NCI-H1092 (cell line): ENCODE measurements around the gene RBMS1.

ENCODE experiments used
- DNase-seq: peaks from one replicate; lab custom pipeline; 2025; lab: John Stamatoyannopoulos, UW

Gene RBMS1

DNA sequence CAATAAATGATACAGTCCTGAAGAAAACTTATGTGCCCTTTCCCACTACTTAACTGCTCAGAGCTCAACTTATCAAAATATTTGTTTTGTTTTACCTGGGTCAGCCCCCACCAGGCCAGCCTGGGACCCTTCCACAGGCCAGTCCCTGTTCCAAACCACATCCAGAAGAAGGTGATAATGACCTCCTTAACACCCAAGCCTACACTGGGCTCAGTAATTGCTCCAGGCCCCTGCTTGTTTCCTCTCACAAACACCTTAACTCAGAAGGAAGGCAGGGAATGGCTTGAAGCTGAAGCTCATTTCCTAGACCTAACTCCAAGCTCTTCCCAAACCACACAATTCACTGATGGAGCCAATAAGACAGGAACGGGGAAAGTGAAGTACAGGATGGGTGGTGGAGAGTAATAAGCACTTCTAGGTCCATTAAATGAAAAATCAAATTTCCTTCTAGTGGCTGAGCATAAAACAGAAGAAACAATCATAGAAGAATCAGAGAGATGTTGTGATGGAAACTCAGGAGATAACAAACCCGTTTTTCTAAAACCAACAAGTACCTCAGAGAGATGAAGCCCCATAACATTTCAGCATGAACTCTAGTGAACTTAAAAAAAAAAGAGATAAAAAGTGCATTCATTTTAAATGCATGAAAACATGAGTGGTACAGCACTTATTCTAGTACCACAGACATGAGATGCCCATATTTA lies 160.1 kb downstream of the RBMS1 start:
- no peak for DNase-seq

GRCh38 chr2:160332318-160332717 lies 161.3 kb downstream of the RBMS1 start:
- DNase-seq = no peak

DNA sequence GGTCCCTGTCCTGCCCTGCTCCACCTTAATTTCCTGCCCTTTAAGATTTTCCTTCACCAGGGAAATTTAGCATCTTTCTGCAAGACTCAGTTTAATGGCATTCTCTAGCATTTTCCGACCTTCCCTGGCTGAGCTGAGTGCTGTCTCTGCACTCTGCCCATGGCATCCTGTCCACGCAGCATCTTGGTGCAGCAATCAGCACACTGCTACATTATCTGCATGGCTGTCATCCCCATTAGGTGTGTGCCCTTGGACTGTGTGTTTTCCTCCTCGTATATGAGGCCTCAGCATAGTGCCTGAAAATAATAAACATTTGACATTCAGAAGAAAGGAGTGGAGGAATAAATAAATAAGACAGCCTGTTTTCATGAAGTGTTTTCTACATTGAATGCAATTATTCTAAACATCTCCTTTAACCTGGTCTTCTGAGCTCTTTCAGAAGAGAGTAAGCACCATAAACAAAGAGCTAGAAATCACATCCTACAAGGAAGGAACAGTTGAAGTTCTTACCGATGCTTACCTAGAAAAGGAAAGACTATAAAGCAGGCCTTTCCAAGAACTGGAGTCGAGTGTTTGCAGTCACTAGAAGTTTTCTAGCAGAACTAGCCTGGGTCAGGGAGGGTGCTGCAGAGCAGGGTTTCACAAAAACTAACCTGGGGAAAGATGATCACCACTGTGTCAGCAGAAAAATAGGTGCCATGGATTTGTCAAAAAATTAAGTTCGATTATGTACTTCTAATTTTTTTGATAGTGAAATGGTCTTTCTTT lies 162.2 kb downstream of the RBMS1 start:
- no peak for DNase-seq

- DNase-seq = no peak
Measured at GRCh38 chr2:160328811-160329527, 164.6 kb downstream of the RBMS1 start.

- no peak for DNase-seq
Measured at GRCh38 chr2:160326786-160327185, 166.8 kb downstream of the RBMS1 start.

- no peak for DNase-seq
Measured at GRCh38 chr2:160325418-160325817, 168.2 kb downstream of the RBMS1 start.

GRCh38 chr2:160324917-160325316 lies 168.7 kb downstream of the RBMS1 start:
- DNase-seq = no peak

- peak; percentile 18 for DNase-seq
Measured at GRCh38 chr2:160324161-160324800, 169.3 kb downstream of the RBMS1 start.

DNA sequence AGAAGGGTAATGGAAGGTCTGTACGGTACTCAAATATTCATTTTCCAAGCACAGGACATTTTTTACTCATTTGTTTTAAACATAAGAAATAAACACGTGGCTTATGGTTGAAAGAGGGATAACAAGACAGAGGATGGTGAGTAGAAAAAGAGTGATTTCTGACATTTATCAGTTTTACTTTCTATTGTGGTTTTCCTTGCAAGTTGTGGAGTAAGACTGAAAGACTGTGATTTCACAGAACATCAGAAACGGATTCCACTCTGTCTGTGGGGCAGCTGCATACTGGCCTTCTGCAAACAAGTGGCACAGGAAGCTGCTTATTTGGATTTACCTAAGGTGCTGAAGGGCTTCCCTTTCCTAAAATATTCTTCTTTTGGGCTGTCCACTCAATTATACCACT lies 171.3 kb downstream of the RBMS1 start:
- DNase-seq = no peak

DNA sequence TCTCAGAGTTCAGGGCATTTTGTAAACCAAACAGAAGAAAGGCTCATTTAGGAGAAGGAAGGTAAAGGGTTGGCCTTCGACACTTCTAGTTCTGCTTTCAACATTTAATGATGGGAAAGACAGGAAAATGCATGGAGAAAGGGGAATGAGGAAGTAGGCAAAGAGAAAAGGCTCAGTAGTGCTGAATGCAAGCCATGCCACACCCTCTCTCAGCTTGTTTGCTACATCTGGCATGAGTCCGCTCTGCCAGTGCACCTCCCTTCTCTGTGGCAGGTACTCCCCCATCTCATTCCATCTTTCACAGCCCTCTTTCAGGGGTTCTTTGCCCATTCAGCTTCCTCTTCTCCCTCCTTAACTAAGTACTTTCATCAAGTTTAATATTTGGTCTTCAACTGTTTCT lies 172.6 kb downstream of the RBMS1 start:
- no peak for DNase-seq

DNA sequence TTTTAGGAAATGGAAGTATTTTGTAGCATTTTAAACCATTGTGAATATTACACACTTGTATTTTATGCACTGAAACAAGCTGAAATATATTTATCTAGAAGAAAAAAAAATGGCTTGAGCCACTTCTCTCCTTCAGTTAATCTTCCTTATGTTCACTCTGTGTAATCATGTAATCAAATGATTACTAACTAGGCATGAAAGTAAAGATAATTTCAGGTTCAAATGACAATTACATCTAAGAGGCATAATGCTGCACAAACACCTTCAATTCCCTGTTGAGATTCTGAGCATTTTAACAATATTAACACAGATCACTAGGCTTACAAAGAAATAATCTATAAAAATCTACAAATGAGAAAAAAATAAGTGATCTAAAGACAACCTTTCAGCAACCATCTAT lies 173.9 kb downstream of the RBMS1 start:
- no peak for DNase-seq

GRCh38 chr2:160318218-160318617 lies 175.4 kb downstream of the RBMS1 start:
- no peak for DNase-seq

DNA sequence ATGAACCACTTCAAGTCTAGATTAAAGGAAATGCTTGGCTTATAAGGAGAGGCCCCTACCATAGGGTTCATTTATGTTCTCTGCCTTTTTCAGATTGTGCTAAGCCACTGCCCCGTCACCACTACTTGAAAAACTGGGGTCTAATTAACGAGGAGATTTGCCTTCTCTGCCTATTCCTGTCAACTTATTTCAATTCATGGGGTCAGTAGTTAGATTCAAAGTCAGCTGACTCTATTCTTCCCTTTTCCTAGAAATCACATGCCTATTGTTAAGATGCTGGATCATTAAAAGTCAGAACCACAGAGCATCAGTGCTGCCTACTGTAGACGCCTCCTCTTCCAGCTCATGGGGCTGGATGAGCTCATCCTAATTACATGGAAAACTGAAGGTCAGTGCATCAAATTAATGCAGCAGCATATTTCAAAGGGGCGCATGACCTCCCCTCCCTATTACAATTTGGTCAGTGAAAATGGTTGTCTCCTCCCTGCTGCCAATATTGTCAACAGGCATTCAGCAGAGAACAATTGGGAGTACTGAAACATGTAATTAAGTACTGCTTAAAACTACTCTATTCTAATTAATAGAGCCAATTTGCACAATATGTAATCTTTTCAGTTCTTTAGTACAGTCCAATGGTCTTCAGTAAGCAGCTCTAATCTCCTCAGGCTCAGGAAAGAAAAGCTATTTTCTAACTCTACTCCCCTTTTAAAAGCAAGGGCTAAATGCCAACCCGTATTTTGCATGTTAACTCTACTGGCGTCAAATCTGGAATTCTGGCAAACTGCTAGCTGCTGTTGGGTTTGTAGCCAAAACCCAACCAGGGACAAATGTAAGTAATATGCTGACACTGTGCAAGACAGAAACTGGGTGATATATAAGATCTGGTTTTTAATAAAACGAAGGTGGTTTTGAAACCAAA lies 176.2 kb downstream of the RBMS1 start:
- no peak for DNase-seq

DNA sequence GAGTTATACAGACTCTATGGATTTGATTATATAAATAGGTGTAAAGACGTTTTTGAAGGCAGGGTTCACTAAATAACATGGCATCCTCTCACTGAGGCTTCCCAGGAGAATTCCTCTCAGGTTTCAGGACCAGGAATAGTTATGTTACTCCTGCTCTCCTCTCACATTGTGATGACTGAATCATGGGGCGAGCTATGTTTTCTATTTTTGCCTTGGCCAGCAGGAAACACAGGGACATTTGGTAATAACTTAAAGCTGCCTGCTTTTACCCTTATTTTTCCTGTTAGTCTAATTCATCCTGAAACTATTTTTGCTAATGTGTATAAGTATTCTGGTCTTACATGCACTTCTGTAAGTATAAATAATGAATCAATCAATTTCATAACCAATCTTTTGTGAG lies 178.3 kb downstream of the RBMS1 start:
- DNase-seq = no peak

GRCh38 chr2:160310118-160310828 lies 183.3 kb downstream of the RBMS1 start:
- no peak for DNase-seq

GRCh38 chr2:160309585-160309984 lies 184.0 kb downstream of the RBMS1 start:
- no peak for DNase-seq

- no peak for DNase-seq
Measured at GRCh38 chr2:160308915-160309314, 184.7 kb downstream of the RBMS1 start.

DNA sequence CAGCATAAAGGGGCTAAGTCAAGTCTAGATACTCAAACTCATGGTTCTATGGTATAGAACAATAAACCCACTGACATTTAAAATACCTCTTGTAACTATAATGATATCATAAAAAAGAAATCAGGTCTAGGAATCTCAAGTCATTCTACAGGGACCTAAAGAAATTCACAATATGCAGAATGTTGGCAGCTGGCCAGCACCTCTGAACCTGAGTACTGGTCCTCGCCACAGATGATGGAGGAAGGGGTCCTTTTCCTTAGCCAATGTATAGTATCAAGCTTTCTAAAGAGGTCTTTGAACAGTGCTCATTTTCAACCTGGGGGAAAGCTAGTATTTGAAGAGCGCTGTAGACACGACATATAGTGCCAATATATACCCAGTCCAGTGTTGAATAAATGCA lies 185.1 kb downstream of the RBMS1 start:
- DNase-seq = no peak

GRCh38 chr2:160306985-160307384 lies 186.6 kb downstream of the RBMS1 start:
- no peak for DNase-seq

GRCh38 chr2:160305081-160305750 lies 188.4 kb downstream of the RBMS1 start:
- no peak for DNase-seq
